ENCODE measurements around the gene OSBPL1A.
A peak's percentile ranks its signal among the peaks of the same experiment; 100 is the strongest.

The OSBPL1A gene

GRCh38 chr18:24212939-24213338 is 184.7 kb downstream of the OSBPL1A start:
- TF ChIP-seq, protein P1, sequence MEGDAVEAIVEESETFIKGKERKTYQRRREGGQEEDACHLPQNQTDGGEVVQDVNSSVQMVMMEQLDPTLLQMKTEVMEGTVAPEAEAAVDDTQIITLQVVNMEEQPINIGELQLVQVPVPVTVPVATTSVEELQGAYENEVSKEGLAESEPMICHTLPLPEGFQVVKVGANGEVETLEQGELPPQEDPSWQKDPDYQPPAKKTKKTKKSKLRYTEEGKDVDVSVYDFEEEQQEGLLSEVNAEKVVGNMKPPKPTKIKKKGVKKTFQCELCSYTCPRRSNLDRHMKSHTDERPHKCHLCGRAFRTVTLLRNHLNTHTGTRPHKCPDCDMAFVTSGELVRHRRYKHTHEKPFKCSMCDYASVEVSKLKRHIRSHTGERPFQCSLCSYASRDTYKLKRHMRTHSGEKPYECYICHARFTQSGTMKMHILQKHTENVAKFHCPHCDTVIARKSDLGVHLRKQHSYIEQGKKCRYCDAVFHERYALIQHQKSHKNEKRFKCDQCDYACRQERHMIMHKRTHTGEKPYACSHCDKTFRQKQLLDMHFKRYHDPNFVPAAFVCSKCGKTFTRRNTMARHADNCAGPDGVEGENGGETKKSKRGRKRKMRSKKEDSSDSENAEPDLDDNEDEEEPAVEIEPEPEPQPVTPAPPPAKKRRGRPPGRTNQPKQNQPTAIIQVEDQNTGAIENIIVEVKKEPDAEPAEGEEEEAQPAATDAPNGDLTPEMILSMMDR (IDR thresholded peaks at IDR 0.05; ENCODE audit: insufficient read depth, missing control alignments), result no peak
- peak; percentile 78 for FAIRE-seq
- DNase-seq (ENCODE audit: insufficient read length, low spot score), result no peak

- DNase-seq (ENCODE audit: insufficient read length, low spot score), result no peak
- TF ChIP-seq, protein P1 (IDR thresholded peaks at IDR 0.05; ENCODE audit: insufficient read depth, missing control alignments), result no peak
- FAIRE-seq, result no peak
Measured at GRCh38 chr18:24209558-24209957, 188.1 kb downstream of the OSBPL1A start.

DNA sequence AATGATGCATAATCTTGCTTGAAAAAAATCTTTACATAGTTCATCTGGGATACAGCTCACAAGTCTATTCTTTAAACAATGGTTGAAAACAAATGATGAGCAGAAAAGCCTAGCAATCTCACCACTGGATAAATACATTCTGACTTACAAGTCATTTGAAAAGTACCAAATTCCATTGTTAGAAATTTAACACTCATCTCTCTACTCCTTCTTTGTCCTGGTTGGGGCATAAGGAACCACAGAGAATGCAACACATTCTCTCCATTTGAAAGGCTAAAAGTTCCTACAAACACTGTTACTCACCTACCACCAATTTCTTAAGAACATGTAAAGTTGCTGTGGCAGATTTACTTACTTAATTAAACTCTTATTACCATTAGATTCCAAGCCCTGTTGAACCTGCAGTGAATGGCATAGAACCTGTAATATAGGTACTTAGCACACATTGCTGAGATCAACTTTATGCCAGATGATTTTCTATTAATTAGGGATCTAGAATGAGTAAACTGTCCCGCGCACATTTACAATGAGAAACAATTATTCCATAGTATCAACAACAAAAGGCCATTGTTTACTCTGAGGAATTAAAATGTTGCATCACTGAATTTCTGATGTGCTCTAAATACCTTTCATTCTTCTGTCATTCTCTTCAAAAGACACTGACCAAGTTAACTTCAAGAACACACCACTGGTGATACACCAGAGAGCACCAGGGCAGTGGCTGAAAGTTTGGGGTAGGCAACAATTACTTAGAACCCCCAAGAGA is 189.2 kb downstream of the OSBPL1A start:
- FAIRE-seq (peak; percentile 25), DNase-seq (ENCODE audit: insufficient read length, low spot score) (no peak)
- TF ChIP-seq, protein P1 (IDR thresholded peaks at IDR 0.05; ENCODE audit: insufficient read depth, missing control alignments), result no peak

DNA sequence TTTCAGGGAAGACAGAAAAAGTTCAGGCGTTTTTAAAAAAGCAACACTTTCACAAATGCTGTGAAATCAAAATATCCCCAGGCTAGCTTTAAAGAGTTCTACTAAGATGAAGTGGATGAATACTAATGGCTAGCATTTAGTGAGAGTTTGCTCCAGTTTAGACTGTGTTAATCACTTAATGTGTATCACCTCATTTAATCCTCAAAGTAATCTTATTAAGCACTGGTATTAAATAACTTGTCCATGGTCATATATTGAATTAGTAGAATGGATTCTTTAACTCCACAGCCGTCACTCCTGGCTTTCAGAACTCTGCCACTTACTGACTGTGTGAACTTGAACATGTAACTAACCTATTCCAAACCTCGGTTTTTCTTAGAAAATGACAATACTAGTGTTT is 192.7 kb downstream of the OSBPL1A start:
- peak; percentile 42 for DNase-seq (ENCODE audit: insufficient read length, low spot score)
- FAIRE-seq, result peak; percentile 98
- TF ChIP-seq, protein P1 (IDR thresholded peaks at IDR 0.05; ENCODE audit: insufficient read depth, missing control alignments), result no peak

GRCh38 chr18:24201699-24202687 is 195.6 kb downstream of the OSBPL1A start:
- TF ChIP-seq, protein P1 (IDR thresholded peaks at IDR 0.05; ENCODE audit: insufficient read depth, missing control alignments), result no peak
- no peak for DNase-seq (ENCODE audit: insufficient read length, low spot score)
- FAIRE-seq, result peak; percentile 64

GRCh38 chr18:24200494-24201290 is 196.9 kb downstream of the OSBPL1A start:
- FAIRE-seq, result no peak
- TF ChIP-seq, protein P1 (IDR thresholded peaks at IDR 0.05; ENCODE audit: insufficient read depth, missing control alignments), result no peak
- no peak for DNase-seq (ENCODE audit: insufficient read length, low spot score)
